Thoracic aorta (tissue), 2 donors: Measurements from ENCODE around the gene PHACTR4. TPM values are rescaled to one million over a fixed set of nuclear protein-coding genes. Genes with fewer than 3 reads are reported as not detected.

Experiments
- ATAC-seq: fragments of 150-250 bp; one replicate; pipeline ENCODE4 v1.8.0; 2017; ENCODE audit warnings: low read depth; ENCODE audit not compliant: insufficient number of reproducible peaks, low FRiP score
- DNase-seq: peaks from one replicate; pipeline ENCODE4 v3.0.0-alpha.2; 2020; ENCODE audit warnings: low spot score
- H3K27ac ChIP-seq, 2 donors: fragments of 200-600 bp; sonication (generic); 1 replicate in 1 of 2; 2 replicates in 1 of 2; pipeline ENCODE4 v1.5.1; 2016; ENCODE audit warnings: mild to moderate bottlenecking in 2 of 2, moderate library complexity in 2 of 2
- H3K27me3 ChIP-seq: fragments of 200-600 bp; sonication (generic); replicated peaks from 2 replicates; pipeline ENCODE4 v1.6.0; 2016; ENCODE audit warnings: mild to moderate bottlenecking; ENCODE audit not compliant: insufficient read depth
- H3K36me3 ChIP-seq: fragments of 200-600 bp; sonication (generic); one replicate; pipeline ENCODE4 v1.5.1; 2016
- H3K4me1 ChIP-seq, 2 donors: fragments of 200-600 bp; sonication (generic); 1 replicate in 1 of 2; 2 replicates in 1 of 2; pipeline versions ENCODE4 v1.5.1 to v1.6.0; 2016; ENCODE audit warnings: low read depth in 2 of 2, mild to moderate bottlenecking in 1 of 2; ENCODE audit not compliant: control insufficient read depth in 1 of 2
- H3K4me3 ChIP-seq: fragments of 200-600 bp; sonication (generic); 2 replicates; pipeline ENCODE4 v1.5.1; 2016; ENCODE audit warnings: mild to moderate bottlenecking
- H3K9me3 ChIP-seq: fragments of 200-600 bp; sonication (generic); 2 replicates; pipeline ENCODE4 v1.5.1; 2016
- total RNA-seq, 2 donors: library from RNA; depleted of rRNA; stranded (reverse); fragments of >200 nt; gene quantifications; one replicate each; pipeline versions ENCODE4 v1.1.0 to v1.2.3, GENCODE V29; 2016
- TF ChIP-seq, protein P1 (sequence below): fragments of 200-600 bp; sonication (generic); IDR thresholded peaks from one replicate; pipeline ENCODE4 v1.5.1; 2019; ENCODE audit warnings: antibody characterized with exemption

PHACTR4 gene
- total RNA-seq, 2 donors from 2014 or later: 17.6 to 30.8 TPM

DNA sequence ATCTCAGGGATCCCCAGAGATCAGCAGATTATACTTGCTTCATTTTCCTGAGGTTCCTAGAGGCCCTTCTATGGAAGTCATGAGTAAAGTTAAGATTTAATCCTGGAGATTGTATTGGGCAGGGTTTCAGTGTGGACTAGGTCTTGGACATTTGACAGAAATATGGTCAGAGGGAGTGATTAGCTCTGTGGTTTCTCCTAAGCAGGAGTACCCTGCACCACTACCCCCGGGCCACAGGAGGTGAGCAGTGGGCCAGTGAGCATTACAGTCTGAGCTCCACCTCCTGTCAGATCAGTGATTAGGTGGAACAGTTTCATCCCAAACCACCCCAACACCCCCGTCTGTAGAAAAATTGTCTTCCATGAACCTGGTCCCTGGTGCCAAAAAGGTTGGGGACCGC is 43.2 kb downstream of the PHACTR4 start:
- no peak for ATAC-seq
- TF ChIP-seq, protein P1, sequence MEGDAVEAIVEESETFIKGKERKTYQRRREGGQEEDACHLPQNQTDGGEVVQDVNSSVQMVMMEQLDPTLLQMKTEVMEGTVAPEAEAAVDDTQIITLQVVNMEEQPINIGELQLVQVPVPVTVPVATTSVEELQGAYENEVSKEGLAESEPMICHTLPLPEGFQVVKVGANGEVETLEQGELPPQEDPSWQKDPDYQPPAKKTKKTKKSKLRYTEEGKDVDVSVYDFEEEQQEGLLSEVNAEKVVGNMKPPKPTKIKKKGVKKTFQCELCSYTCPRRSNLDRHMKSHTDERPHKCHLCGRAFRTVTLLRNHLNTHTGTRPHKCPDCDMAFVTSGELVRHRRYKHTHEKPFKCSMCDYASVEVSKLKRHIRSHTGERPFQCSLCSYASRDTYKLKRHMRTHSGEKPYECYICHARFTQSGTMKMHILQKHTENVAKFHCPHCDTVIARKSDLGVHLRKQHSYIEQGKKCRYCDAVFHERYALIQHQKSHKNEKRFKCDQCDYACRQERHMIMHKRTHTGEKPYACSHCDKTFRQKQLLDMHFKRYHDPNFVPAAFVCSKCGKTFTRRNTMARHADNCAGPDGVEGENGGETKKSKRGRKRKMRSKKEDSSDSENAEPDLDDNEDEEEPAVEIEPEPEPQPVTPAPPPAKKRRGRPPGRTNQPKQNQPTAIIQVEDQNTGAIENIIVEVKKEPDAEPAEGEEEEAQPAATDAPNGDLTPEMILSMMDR: no peak

GRCh38 chr1:28416509-28417194 is 47.1 kb downstream of the PHACTR4 start:
- ATAC-seq: no peak
- no peaks in the 10 kb centered on the region for H3K9me3 ChIP-seq
- no peak overlapping the region for H3K27ac ChIP-seq
- TF ChIP-seq, protein P1: no peak
- no peaks in the 10 kb centered on the region for H3K36me3 ChIP-seq
- H3K27me3 ChIP-seq: no peaks in the 10 kb centered on the region
- no peak for DNase-seq
- H3K4me1 ChIP-seq: peaks cover 0 to 7% of the 10 kb centered on the region in 2 donors
- no peak overlapping the region for H3K4me3 ChIP-seq

More for the DNA sequence above, 43.2 kb downstream of the PHACTR4 start:
- no peak overlapping the region for H3K4me3 ChIP-seq
- no peaks in the 10 kb centered on the region for H3K9me3 ChIP-seq
- DNase-seq: no peak
- no peaks in the 10 kb centered on the region for H3K36me3 ChIP-seq
- H3K27me3 ChIP-seq: no peaks in the 10 kb centered on the region
- no peak overlapping the region for H3K27ac ChIP-seq
- peaks cover 4 to 5% of the 10 kb centered on the region in 2 donors for H3K4me1 ChIP-seq

GRCh38 chr1:28417441-28417922 is 47.9 kb downstream of the PHACTR4 start:
- H3K27me3 ChIP-seq: no peaks in the 10 kb centered on the region
- H3K27ac ChIP-seq: no peak overlapping the region
- DNase-seq (no peak), ATAC-seq (no peak)
- no peak overlapping the region for H3K4me3 ChIP-seq
- TF ChIP-seq, protein P1: no peak
- peaks cover 0 to 7% of the 10 kb centered on the region in 2 donors for H3K4me1 ChIP-seq
- no peaks in the 10 kb centered on the region for H3K9me3 ChIP-seq
- H3K36me3 ChIP-seq: no peaks in the 10 kb centered on the region

GRCh38 chr1:28417926-28418637 is 48.5 kb downstream of the PHACTR4 start:
- DNase-seq (no peak), ATAC-seq (no peak)
- Histone ChIP-seq H3K4me3 (no peak overlapping the region), H3K27ac (no peak overlapping the region), H3K9me3 (no peaks in the 10 kb centered on the region), H3K36me3 (no peaks in the 10 kb centered on the region), H3K4me1 (peaks cover 0 to 7% of the 10 kb centered on the region in 2 donors), H3K27me3 (no peaks in the 10 kb centered on the region)
- TF ChIP-seq, protein P1: no peak

GRCh38 chr1:28421744-28422143 is 52.2 kb downstream of the PHACTR4 start:
- TF ChIP-seq, protein P1: no peak
- H3K4me3 ChIP-seq: no peak overlapping the region
- no peaks in the 10 kb centered on the region for H3K36me3 ChIP-seq
- DNase-seq (no peak), ATAC-seq (no peak)
- peaks cover 0 to 4% of the 10 kb centered on the region in 2 donors for H3K4me1 ChIP-seq
- H3K27me3 ChIP-seq: no peaks in the 10 kb centered on the region
- no peak overlapping the region for H3K27ac ChIP-seq
- no peaks in the 10 kb centered on the region for H3K9me3 ChIP-seq
